HFFc6 (cell line): Measurements from ENCODE around the gene HLA-DMA. TPM values are rescaled to one million over a fixed set of nuclear protein-coding genes. Genes with fewer than 3 reads are reported as not detected.

Experiments
- DNase-seq: peaks from one replicate; pipeline ENCODE4 v3.0.0-alpha.2; 2018
- H3K27ac Mint-ChIP-seq: 2 replicates; pipeline ENCODE4 v1.8.0; 2020; ENCODE audit warnings: mild to moderate bottlenecking, mixed read lengths
- H3K27me3 Mint-ChIP-seq: 2 replicates; pipeline ENCODE4 v1.8.0; 2021; ENCODE audit warnings: mild to moderate bottlenecking, moderate library complexity, mixed read lengths; ENCODE audit not compliant: insufficient read depth
- H3K36me3 Mint-ChIP-seq: 2 replicates; pipeline ENCODE4 v1.8.0; 2021; ENCODE audit warnings: low read depth, mixed read lengths
- H3K4me1 Mint-ChIP-seq: 2 replicates; pipeline ENCODE4 v1.8.0; 2020; ENCODE audit warnings: low read depth, mixed read lengths
- H3K4me3 Mint-ChIP-seq: 2 replicates; pipeline ENCODE4 v1.8.0; 2020; ENCODE audit warnings: mild to moderate bottlenecking, moderate library complexity, mixed read lengths
- H3K9me3 Mint-ChIP-seq: 2 replicates; pipeline ENCODE4 v1.8.0; 2020; ENCODE audit warnings: mild to moderate bottlenecking, mixed read lengths
- total RNA-seq, 6 experiments: library from RNA; stranded (reverse); fragmentation: NEBNext Ultra II Directional; extraction: Animal tissue kit (Norgen Biotek cat#: 25700); gene quantifications; 2 replicates in 1 of 6; 3 replicates in 5 of 6; pipeline ENCODE4 v1.2.3, GENCODE V29; 2021
- TF ChIP-seq, protein P1 (sequence below): fragments of 200-600 bp; sonication (generic); IDR thresholded peaks from 2 replicates; pipeline ENCODE4 v1.5.0; 2021; ENCODE audit warnings: antibody characterized with exemption, mild to moderate bottlenecking

The HLA-DMA gene
- total RNA-seq, 6 experiments from 2014 or later, result 2.0 to 3.1 (median 2.2) TPM

DNA sequence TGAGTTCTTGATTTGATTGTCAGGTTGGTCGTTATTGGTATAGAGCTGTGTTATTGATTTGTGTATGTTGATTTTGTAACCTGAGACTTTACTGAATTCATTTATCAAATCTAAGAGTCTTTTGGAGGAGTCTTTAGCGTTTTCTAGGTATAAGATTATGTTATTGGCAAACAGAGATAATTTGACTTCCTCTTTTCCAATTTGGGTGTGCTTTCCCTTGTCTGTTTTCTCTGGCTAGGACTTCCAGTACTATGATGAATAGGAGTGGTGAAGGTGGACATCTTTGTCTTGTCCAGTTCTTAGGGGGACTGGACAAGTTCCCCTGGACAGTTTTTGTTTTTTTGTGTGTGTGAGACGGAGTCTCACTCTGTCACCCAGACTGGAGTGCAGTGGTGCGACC is 39.1 kb upstream of the HLA-DMA start:
- TF ChIP-seq, protein P1, sequence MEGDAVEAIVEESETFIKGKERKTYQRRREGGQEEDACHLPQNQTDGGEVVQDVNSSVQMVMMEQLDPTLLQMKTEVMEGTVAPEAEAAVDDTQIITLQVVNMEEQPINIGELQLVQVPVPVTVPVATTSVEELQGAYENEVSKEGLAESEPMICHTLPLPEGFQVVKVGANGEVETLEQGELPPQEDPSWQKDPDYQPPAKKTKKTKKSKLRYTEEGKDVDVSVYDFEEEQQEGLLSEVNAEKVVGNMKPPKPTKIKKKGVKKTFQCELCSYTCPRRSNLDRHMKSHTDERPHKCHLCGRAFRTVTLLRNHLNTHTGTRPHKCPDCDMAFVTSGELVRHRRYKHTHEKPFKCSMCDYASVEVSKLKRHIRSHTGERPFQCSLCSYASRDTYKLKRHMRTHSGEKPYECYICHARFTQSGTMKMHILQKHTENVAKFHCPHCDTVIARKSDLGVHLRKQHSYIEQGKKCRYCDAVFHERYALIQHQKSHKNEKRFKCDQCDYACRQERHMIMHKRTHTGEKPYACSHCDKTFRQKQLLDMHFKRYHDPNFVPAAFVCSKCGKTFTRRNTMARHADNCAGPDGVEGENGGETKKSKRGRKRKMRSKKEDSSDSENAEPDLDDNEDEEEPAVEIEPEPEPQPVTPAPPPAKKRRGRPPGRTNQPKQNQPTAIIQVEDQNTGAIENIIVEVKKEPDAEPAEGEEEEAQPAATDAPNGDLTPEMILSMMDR, result no peak
- H3K36me3 Mint-ChIP-seq, result no peaks in the 10 kb centered on the region; the same call in 1 of the 2 replicates
- H3K4me1 Mint-ChIP-seq, result no peaks in the 10 kb centered on the region
- H3K27me3 Mint-ChIP-seq, result peaks cover 26% of the 10 kb centered on the region
- DNase-seq, result no peak
- no peaks in the 10 kb centered on the region; the same call in none of the 2 replicates for H3K9me3 Mint-ChIP-seq
- no peak overlapping the region for H3K27ac Mint-ChIP-seq
- H3K4me3 Mint-ChIP-seq, result no peak overlapping the region

DNA sequence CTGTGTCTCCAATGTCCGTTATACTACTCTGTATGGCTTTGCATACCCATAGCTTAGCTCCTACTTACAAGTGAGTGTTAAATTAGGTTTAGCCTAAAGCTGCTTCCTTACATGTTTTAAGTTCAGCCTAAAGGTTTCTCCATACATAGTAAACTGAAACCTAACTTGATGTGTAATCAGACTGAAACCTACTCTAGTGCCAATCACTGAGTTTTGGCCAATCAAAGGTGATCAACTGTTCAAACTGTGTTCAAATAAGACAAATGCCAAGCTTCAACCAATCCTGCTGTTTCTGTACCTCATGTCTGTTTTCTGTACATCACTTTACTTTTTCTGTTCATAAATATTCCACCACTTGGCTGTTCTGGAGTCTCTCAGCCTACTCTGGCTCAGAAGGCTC is 36.5 kb upstream of the HLA-DMA start:
- TF ChIP-seq, protein P1, result no peak
- H3K4me1 Mint-ChIP-seq, result no peaks in the 10 kb centered on the region
- no peaks in the 10 kb centered on the region; the same call in 1 of the 2 replicates for H3K36me3 Mint-ChIP-seq
- no peaks in the 10 kb centered on the region; the same call in none of the 2 replicates for H3K9me3 Mint-ChIP-seq
- H3K27ac Mint-ChIP-seq, result no peak overlapping the region
- DNase-seq, result no peak
- H3K4me3 Mint-ChIP-seq, result no peak overlapping the region; the same call in 1 of the 2 replicates
- peaks cover 25% of the 10 kb centered on the region for H3K27me3 Mint-ChIP-seq

DNA sequence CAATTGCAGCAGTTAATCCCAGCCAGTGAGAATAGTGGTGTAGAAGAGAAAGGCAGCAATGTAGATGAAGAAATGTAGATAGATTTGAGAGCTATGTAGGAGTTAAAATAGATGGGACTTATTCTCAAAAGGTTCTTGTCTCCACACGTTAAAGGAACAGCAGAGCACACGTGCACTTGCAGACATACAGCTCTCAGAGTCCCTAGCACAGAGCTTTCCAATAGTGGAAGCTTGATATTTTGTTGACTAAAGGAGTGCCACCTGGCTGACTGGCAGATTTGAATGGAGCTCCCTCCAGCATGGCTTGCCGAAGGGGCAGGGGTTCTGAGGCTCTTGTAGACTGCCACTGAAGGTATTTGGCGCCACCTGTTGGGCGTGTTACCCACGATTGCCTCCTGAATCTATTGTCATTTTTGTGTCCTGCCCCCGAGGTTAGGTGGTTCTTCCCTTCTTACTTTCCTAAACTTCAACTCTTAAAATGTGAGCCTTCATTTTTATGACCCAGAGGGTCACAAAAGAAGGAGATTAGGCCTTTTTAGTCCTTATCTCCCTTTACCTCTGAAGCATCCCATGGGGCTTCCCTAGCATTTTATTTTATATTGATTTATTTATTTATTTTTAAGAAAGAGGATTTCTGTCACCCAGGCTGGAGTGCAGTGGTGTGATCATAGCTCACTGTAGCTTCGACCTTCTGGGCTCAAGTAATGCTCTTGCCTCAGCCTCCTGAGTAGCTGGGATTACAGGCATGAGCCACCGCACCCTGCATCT is 31.9 kb upstream of the HLA-DMA start:
- Mint-ChIP-seq H3K4me3 (no peak overlapping the region), H3K27ac (peak overlapping the region; percentile 44), H3K36me3 (peaks cover 20% of the 10 kb centered on the region), H3K4me1 (peaks cover 15% of the 10 kb centered on the region), H3K9me3 (no peaks in the 10 kb centered on the region), H3K27me3 (peaks cover 26% of the 10 kb centered on the region)
- peak; percentile 68 for DNase-seq
- TF ChIP-seq, protein P1, result peak; percentile 91

DNA sequence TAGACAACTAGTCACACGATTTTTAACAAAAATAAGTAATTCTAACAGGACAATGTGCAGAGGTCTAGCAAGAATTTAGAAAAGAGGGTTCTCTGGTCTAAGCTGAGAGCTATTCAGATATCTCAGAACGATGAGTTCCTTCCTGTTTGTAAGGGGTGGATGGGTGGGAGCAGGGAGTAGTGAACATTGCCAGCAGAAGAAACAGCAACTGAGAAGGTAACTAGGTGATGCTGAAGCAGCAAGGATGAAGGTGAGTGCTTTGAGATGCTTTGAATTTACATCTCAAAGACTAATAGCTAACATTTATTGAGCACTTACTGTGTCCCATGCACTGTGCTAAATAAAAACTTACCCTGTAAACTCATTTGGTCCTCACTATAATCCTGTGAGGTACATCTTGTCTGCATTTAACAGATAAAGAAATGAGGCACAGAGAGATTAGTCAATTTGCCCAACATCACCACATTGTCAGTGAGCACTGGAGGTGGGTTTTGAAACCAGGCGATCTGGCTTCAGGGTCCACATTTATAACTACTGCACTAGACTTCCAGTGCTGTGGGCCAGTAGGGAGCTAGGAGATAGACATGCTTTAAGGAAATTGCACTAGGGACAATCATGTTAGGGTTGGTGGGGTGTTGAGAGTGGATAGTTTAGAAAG is 31.2 kb upstream of the HLA-DMA start:
- Mint-ChIP-seq H3K4me1 (peaks cover 19% of the 10 kb centered on the region), H3K4me3 (no peak overlapping the region), H3K27me3 (peaks cover 24% of the 10 kb centered on the region), H3K9me3 (no peaks in the 10 kb centered on the region), H3K36me3 (peaks cover 27% of the 10 kb centered on the region), H3K27ac (peak overlapping the region; percentile 44)
- DNase-seq, result no peak
- TF ChIP-seq, protein P1, result no peak

DNA sequence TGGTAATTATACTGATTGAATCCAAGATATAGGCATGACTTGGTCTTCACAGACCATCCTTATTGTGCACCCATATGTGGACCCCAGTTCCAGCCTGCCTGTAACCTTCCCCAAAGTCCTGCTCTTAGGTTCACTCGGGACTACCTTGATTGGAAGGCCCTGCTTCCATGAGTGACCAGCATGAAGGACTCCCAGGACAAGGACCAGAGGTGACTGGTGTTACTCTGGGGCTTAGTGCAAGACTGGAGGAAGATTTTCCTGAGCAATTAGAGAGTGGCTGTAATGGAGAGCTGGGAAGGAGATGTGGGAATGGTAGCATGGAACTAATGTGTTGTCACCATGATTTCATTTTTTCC is 30.6 kb upstream of the HLA-DMA start:
- H3K4me3 Mint-ChIP-seq, result no peak overlapping the region

More for the DNA sequence above, 30.6 kb upstream of the HLA-DMA start:
- Mint-ChIP-seq H3K36me3 (peaks cover 33% of the 10 kb centered on the region), H3K27me3 (peaks cover 27% of the 10 kb centered on the region), H3K27ac (peak overlapping the region; percentile 44), H3K4me1 (peaks cover 23% of the 10 kb centered on the region), H3K9me3 (no peaks in the 10 kb centered on the region)
- DNase-seq, result no peak
- TF ChIP-seq, protein P1, result no peak
